ENCODE data around the gene FBN1.

The FBN1 gene

DNA sequence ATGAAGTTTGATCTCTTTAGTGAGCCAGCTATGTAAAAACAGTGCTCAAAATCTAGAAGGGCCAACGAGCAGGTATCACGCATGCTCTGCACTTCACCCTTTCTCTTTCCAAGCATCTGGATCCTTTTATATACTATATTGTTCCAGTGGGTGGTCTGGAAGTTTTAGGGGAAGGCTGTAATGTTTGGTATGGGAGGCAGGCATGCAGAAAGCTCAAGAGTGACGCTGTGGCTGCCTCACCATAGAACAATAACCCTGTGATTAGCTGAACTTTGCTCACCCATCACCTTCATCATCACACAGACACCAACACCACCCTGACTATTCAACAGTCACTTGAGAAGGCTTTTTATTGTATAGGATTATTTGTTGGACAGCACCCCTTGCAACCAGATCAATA lies 81.6 kb downstream of the FBN1 start:
- no peaks in the 10 kb centered on the region for H3K9me3 ChIP-seq (ENCODE audit: control insufficient read depth, low read length)
- no peak overlapping the region for H3K9ac ChIP-seq
- H3K27me3 ChIP-seq (ENCODE audit: control insufficient read depth, insufficient read depth, low read length) = no peaks in the 10 kb centered on the region
- H3K36me3 ChIP-seq (ENCODE audit: control insufficient read depth, insufficient read depth, low read length) = no peaks in the 10 kb centered on the region
- H2AFZ ChIP-seq = no peak overlapping the region
- H3K79me2 ChIP-seq = no peaks in the 10 kb centered on the region
- no peak overlapping the region for H3K27ac ChIP-seq
- H3K4me1 ChIP-seq = peaks cover 2% of the 10 kb centered on the region
- TF ChIP-seq CTCF (IDR thresholded peaks at IDR 0.05) = no peak
- no peak overlapping the region for H3K4me3 ChIP-seq (ENCODE audit: low read depth, low read length)
- no peak overlapping the region for H3K4me2 ChIP-seq (ENCODE audit: low read length)

DNA sequence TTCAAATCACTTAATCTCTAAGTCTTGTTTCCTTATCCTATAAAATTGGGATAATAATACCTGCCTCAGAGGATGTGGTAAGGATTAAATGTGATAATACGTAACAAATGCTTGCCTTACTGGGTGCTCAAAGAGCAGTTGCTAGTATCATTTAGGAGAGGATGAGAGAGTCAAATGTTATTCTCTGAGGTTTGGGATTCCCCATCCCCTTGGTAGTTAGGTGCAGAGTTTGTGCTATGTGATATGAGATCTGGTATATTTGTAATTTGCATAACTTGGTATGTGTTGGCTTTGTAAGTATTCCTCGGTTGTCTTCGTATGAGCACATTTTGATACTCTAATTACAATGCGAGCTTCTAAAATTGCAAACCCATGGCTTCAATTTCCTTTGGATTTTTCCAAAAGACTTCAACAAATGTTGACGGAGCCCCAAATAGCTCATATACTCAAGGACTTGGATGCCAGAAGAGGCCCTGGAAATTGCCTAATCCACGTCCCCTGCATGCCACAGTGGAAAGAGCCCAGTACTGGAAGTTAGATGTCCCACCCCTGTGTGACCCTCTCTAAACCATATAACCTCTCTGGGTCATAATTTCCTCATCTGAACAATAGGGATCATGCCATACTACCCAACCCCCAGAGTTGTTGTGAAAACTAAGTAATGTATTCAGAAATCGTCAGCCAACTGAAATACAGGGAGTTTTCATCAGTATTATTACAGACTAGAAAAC lies 85.0 kb downstream of the FBN1 start:
- H3K4me3 ChIP-seq (ENCODE audit: low read depth, low read length) = no peak overlapping the region
- H3K79me2 ChIP-seq = no peaks in the 10 kb centered on the region
- H3K4me1 ChIP-seq = no peaks in the 10 kb centered on the region
- no peaks in the 10 kb centered on the region for H3K9me3 ChIP-seq (ENCODE audit: control insufficient read depth, low read length)
- TF ChIP-seq CTCF (IDR thresholded peaks at IDR 0.05) = no peak
- no peak overlapping the region for H3K9ac ChIP-seq
- H3K27ac ChIP-seq = no peak overlapping the region
- H3K27me3 ChIP-seq (ENCODE audit: control insufficient read depth, insufficient read depth, low read length) = no peaks in the 10 kb centered on the region
- no peaks in the 10 kb centered on the region for H3K36me3 ChIP-seq (ENCODE audit: control insufficient read depth, insufficient read depth, low read length)
- no peak overlapping the region for H3K4me2 ChIP-seq (ENCODE audit: low read length)
- no peak overlapping the region for H2AFZ ChIP-seq

DNA sequence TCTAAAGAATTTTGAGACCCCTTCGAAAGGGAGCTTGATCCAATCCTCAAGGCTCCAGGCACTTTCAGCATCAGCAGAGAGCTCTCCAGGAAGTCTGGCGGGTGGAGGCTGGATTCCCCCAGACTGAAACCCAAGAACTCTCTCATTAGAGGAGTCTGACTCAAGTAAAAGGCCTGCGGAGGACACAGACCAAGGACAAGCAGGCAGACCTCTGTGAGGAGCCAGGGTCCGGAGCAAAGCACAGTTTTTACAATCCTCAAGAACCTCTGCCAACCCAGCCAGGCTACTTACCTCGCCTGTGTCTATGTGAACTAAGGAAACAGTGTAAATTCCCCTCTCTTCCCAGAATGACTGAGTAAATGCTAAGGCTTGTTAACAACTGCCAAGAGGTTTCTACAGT lies 86.2 kb downstream of the FBN1 start:
- no peak for TF ChIP-seq CTCF (IDR thresholded peaks at IDR 0.05)
- H3K4me3 ChIP-seq (ENCODE audit: low read depth, low read length) = no peak overlapping the region
- no peaks in the 10 kb centered on the region for H3K36me3 ChIP-seq (ENCODE audit: control insufficient read depth, insufficient read depth, low read length)
- H3K27ac ChIP-seq = no peak overlapping the region
- no peaks in the 10 kb centered on the region for H3K27me3 ChIP-seq (ENCODE audit: control insufficient read depth, insufficient read depth, low read length)
- H3K9ac ChIP-seq = no peak overlapping the region
- H3K9me3 ChIP-seq (ENCODE audit: control insufficient read depth, low read length) = no peaks in the 10 kb centered on the region
- no peak overlapping the region for H2AFZ ChIP-seq
- H3K79me2 ChIP-seq = no peaks in the 10 kb centered on the region
- H3K4me1 ChIP-seq = no peaks in the 10 kb centered on the region
- no peak overlapping the region for H3K4me2 ChIP-seq (ENCODE audit: low read length)

GRCh38 chr15:48558226-48558625 lies 87.3 kb downstream of the FBN1 start:
- Histone ChIP-seq H3K9me3 (ENCODE audit: control insufficient read depth, low read length) (no peaks in the 10 kb centered on the region), H3K36me3 (ENCODE audit: control insufficient read depth, insufficient read depth, low read length) (no peaks in the 10 kb centered on the region), H3K27ac (no peak overlapping the region), H3K4me3 (ENCODE audit: low read depth, low read length) (no peak overlapping the region), H3K4me2 (ENCODE audit: low read length) (no peak overlapping the region), H3K9ac (no peak overlapping the region), H3K4me1 (no peaks in the 10 kb centered on the region), H3K79me2 (no peaks in the 10 kb centered on the region), H3K27me3 (ENCODE audit: control insufficient read depth, insufficient read depth, low read length) (no peaks in the 10 kb centered on the region), H2AFZ (no peak overlapping the region)
- no peak for TF ChIP-seq CTCF (IDR thresholded peaks at IDR 0.05)

- no peak overlapping the region for H2AFZ ChIP-seq
- H3K27ac ChIP-seq = no peak overlapping the region
- H3K4me3 ChIP-seq (ENCODE audit: low read depth, low read length) = no peak overlapping the region
- H3K36me3 ChIP-seq (ENCODE audit: control insufficient read depth, insufficient read depth, low read length) = no peaks in the 10 kb centered on the region
- no peaks in the 10 kb centered on the region for H3K4me1 ChIP-seq
- TF ChIP-seq CTCF (IDR thresholded peaks at IDR 0.05) = no peak
- H3K79me2 ChIP-seq = no peaks in the 10 kb centered on the region
- H3K4me2 ChIP-seq (ENCODE audit: low read length) = no peak overlapping the region
- no peak overlapping the region for H3K9ac ChIP-seq
- no peaks in the 10 kb centered on the region for H3K27me3 ChIP-seq (ENCODE audit: control insufficient read depth, insufficient read depth, low read length)
- H3K9me3 ChIP-seq (ENCODE audit: control insufficient read depth, low read length) = no peaks in the 10 kb centered on the region
These were observed 88.2 kb downstream of the FBN1 start for GRCh38 chr15:48557335-48557734.

Data from parathyroid adenoma (tissue), 2 donors.